HG03575 (cell line): Measurements from ENCODE around the gene POLD1.
"Not testable (repeated sequence)": the region's sequence is repeated elsewhere in the genome, so short reads cannot be mapped to it uniquely, and the experiment has no call there.

Experiments
- ATAC-seq: cut with Tn5 transposase; IDR thresholded peaks from one replicate; pipeline ENCODE4 v1.9.1; 2021; ENCODE audit not compliant: unreplicated experiment, insufficient number of reproducible peaks, low FRiP score; ENCODE audit errors: extremely low read depth

POLD1 gene

GRCh38 chr19:50383852-50384684 lies at the start of gene POLD1:
Gene POLD1 (plus strand): TSS chr19:50384347. CDS start chr19:50398852, 14,505 bp downstream.
- peak; percentile 53 for ATAC-seq

DNA sequence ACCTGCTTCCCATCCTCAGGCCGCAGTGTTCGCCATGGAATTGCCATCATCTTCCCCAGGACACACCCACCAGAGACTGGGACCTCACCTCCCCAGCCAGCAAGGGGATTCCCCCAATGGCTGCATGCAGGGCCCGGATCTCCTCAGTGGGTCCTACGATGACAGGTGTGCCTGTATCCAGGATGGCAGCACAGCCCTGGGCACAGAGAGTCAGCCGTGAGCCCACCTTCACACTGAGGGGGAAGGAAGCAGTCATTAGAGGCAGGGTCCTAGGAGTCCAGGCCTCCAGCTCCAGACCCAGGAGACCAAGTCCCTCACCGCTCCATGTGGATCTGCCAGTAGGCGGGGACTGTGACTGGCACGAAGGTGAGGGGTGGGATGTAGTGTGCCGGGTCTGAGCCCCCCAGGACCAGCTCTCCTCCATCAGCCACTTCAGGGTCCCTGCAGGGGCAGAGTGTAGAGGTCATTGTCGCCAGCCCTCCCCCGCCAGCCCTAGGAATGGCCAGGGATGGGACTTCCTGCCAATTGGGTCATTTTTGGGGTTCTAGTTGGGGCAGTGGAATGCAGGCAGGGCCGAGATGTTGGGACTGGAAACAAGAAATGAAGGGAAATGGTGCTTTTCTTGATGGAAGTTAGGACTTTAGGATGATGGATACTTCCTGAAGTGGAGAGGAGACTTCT lies 49.3 kb upstream of the POLD1 start:
- ATAC-seq, result no peak

- ATAC-seq, result not testable (repeated sequence)
Observed at GRCh38 chr19:50337031-50337430, 47.1 kb upstream of the POLD1 start.

GRCh38 chr19:50340331-50340730 lies 43.8 kb upstream of the POLD1 start:
- no peak for ATAC-seq

GRCh38 chr19:50341091-50341564 lies 43.0 kb upstream of the POLD1 start:
- ATAC-seq, result no peak

- ATAC-seq, result no peak
Observed at GRCh38 chr19:50344661-50345318, 39.4 kb upstream of the POLD1 start.

GRCh38 chr19:50347089-50347581 lies 37.0 kb upstream of the POLD1 start:
- not testable (repeated sequence) for ATAC-seq

DNA sequence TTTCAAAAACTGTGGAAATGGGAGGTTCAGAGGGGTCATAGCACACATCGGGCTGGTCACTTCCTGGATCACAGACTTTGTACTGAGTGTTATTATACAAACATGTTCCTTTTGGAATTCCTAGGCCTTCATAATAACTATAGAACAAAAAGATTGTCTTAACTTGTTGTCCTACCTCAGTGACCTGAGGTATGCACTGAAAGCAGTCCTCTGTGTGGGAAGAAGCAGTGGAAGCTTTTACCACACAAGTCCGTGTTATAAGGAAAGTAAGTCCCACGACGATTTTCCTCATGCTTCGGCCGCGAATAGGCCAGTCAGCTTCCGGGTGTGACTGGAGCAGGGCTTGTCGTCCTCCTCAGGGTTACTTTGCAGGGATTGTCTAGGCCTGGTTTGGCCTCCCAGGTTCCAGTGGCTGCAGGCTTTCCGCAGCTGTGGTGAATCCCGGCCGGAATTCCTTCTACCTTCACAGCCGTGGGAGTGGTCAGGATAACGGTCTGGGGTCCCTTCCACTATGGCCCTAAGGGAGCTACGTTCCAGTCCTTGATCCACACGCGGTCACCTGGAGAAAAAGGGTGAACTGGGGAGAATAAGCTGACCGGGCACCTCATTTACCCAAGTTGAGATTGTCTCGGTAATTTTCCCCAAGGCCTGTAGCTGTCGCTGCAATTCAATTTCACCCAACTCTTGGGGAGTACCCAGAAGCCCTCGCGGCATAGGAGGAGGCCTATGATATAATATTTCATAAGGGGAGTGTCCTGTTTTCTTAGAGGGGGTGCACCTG lies 34.7 kb upstream of the POLD1 start:
- no peak for ATAC-seq

DNA sequence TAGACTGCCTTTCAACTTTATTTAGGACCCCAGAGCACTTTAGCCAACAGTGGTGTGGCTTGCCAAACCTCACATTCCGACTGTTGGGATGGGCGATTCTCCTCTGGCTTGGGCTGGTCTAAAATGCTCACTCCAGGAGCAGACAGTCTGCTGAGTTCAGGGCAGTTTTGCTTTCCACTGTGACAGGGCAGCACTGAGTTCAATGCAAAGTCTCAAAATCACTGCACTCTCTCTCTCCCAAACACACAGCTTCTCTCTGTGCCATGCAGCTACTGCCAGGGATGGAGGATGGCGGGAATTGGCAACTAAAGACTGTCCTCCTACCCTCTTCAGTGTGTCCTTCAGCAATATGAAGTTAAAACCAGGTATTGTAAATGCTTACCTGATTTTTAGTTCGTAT lies 31.9 kb upstream of the POLD1 start:
- no peak for ATAC-seq

GRCh38 chr19:50353487-50353880 lies 30.7 kb upstream of the POLD1 start:
- ATAC-seq, result not testable (repeated sequence)

DNA sequence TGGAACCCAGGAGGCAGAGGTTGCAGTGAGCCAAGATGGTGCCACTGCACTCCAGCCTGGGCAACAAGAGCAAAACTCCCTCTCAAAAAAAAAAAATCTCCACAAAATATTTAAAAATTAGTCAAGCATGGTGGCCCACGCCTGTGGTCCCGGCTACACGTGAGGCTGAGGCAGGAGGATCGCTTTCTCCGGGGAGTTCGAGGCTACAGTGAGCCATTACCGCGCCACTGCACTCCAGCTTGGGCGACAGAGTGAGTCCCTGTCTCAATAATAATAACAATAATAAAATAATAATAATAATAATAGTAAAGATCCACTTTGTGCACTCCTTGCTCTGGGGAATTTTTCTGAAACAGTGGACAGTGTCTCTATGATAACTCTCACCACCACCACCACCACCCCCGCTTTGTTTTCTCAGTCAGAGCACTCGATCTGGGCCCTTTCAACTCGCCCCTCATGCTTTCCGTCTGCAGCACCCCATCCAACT lies 27.4 kb upstream of the POLD1 start:
- ATAC-seq, result no peak

DNA sequence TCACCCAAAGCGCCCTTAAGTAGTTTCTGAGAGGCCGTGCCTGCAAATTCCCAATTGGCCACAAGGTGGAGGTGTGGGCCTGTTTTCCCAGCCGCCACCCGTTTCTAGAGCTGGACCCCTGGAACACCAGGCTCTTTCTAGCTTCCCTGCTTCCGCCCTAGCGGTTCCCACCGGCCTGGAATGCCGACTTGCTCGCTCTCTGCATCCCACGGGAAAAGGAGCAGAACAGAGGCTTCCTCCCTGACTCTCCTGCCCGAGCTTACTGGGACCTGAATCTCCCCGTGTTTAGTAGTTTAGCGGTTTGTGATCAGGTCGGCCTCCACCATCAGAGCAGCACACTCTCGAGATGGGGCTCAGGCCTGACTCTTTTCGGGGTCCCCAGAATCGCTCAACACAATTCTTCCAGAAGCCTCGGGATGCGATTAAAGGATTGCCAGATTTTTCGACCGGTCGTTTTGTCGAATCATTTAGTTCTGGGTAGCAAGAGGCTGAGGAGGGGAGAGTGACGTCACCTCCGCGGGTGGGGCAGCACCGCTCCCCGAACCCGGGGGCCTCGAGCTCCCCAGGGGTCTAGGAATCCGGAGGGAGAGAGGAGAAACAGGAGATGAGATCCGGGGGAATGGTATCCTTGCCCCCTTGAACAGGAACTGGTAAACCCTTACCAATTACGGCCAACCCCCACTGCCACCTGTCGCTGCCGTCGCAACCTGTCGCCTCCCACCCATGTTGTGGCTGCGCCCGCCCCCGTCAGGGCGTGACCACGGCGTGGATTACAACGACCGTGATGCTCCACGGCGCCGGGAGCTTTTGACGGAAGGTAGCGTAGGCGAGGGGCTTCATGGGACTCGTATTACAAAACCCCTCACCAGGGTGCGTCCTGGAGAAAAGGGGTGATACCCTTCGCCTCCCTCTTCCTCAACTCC lies 26.7 kb upstream of the POLD1 start:
- ATAC-seq, result no peak

GRCh38 chr19:50358483-50359327 lies 25.4 kb upstream of the POLD1 start:
- ATAC-seq, result no peak

DNA sequence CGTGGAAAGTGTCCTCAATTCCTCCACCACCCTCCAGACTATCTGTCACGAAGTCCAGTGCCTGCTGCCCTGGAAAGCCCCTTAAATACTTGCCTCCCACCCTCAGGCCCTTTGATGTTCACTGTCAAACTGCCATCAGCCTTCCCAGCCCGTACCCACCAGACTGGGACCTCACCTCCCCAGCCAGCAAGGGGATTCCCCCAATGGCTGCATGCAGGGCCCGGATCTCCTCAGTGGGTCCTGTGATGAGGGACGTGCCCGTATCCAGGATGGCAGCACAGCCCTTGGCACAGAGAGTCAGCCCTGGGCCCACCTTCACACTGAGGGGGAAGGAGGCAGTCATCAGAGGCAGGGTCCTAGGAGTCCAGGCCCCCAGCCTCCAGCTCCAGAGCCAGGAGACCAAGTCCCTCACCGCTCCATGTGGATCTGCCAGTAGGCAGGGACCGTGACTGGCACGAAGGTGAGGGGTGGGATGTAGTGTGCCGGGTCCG lies 24.8 kb upstream of the POLD1 start:
- no peak for ATAC-seq

DNA sequence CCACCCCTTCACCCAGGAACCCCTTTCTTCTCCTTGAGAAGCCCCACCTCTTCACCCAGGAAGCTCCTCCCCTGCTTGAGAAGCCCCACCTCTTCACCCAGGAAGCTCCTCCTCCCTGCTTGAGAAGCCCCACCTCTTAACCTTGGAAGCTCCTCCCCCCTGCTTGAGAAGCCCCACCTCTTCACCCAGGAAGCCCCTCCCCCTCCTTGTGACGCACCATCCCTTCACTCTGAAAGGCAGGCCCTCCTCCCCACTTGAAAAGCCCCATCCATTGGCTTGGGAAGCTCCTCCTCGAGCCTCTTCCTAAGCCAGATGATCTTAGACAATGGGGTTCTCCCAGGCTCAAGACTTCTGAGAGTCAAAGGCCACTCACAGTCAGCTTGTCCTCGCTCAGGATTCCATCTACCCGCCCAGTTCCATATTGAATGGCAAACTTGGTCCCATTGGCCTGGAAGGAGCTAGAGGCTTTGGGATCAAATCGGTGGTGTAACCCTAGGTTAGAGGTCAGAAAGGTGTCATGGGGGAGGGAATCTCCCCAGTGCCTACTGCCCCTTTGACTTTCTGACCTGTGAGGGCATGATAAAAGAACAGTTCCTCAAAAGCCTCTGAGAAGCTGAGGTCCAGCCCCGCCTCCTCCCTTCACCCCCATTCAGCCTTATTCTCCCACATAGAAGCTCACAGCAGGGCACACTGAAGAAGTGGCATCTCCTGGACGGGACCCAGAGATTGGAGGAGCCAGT lies 22.7 kb upstream of the POLD1 start:
- no peak for ATAC-seq

- no peak for ATAC-seq
Observed at GRCh38 chr19:50362030-50362412, 22.1 kb upstream of the POLD1 start.
